HFF-Myc (cell line): ENCODE results near the gene UMAD1.

Experiments
- DNase-seq: peaks from one replicate; pipeline ENCODE4 v3.0.0-alpha.2; 2011; ENCODE audit warnings: low read depth; ENCODE audit errors: extremely low read depth
- H3K4me3 ChIP-seq: replicated peaks from 2 replicates; pipeline ENCODE4 v1.5.1; 2011; ENCODE audit warnings: low read depth, mild to moderate bottlenecking, control low read depth, low read length
- TF ChIP-seq, protein P1 (sequence below): IDR thresholded peaks from 2 replicates; pipeline ENCODE4 v1.5.1; 2012; ENCODE audit warnings: mild to moderate bottlenecking, low read depth, low read length, control low read depth; ENCODE audit errors: missing control alignments

UMAD1 gene

DNA sequence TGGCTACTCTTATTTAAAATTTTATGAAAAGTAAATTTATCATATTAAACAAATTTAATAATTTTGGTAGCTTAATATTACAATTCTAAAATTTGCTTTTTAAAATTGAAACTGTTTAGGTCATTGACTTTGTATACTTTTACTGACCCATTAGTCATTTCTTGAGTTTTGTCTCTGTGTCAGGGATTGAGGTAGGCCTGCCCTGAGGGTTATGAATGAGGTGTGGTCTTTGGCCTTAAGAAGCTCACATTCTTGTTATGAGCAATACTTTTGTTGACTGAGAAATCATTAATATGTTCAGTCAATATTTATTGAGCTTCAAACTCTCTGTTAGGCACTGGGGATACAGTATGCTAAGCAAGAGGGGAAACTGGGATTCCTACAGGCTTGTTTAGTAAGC, 124.9 kb downstream of the UMAD1 start:
- DNase-seq = no peak
- TF ChIP-seq, protein P1, sequence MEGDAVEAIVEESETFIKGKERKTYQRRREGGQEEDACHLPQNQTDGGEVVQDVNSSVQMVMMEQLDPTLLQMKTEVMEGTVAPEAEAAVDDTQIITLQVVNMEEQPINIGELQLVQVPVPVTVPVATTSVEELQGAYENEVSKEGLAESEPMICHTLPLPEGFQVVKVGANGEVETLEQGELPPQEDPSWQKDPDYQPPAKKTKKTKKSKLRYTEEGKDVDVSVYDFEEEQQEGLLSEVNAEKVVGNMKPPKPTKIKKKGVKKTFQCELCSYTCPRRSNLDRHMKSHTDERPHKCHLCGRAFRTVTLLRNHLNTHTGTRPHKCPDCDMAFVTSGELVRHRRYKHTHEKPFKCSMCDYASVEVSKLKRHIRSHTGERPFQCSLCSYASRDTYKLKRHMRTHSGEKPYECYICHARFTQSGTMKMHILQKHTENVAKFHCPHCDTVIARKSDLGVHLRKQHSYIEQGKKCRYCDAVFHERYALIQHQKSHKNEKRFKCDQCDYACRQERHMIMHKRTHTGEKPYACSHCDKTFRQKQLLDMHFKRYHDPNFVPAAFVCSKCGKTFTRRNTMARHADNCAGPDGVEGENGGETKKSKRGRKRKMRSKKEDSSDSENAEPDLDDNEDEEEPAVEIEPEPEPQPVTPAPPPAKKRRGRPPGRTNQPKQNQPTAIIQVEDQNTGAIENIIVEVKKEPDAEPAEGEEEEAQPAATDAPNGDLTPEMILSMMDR = no peak
- no peak overlapping the region for H3K4me3 ChIP-seq

DNA sequence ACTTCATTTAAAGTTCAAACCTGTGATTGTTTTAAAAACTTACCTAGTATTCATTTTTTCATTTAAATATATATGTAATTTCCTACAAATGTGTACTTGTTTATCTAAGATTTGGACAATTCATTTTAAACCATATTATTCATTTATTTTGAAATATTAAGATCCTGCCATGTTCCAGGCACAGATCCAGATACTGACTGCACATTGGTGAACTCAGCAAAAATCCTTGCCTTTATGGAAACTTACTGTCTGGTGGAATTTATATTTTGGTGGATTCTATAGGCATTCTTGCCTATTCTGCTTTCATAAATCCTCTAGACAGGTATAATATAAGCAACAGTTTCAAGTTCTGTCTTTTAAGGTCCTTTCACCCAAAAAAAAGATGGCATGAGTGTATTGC, 126.1 kb downstream of the UMAD1 start:
- TF ChIP-seq, protein P1 = no peak

GRCh38 chr7:7768977-7769709, 128.6 kb downstream of the UMAD1 start:
- H3K4me3 ChIP-seq = no peak overlapping the region
- TF ChIP-seq, protein P1 = no peak
- DNase-seq = no peak

More for the DNA sequence above, 126.1 kb downstream of the UMAD1 start:
- no peak for DNase-seq
- no peak overlapping the region for H3K4me3 ChIP-seq

- TF ChIP-seq, protein P1 = no peak
- H3K4me3 ChIP-seq = no peak overlapping the region
- DNase-seq = no peak
Measured at GRCh38 chr7:7769710-7770627, 129.4 kb downstream of the UMAD1 start.

DNA sequence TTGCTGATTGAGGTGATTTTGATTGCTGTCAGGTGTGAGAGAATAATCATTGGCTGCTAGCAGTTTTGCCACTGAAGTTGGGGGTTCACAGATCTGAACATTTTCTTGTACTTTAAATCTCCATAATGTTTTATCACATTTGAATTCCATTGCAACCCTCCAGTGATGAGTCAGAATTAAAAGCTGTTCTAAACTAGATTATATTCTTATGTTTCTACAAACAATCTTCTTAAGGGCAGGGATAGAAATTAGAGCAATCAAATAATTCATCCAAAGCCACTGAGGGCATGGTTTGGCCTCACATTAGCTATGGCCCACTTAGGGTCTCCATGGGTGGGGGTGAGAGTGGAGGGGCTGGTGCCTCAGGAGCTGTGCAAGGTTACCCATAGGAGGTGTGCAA, 130.9 kb downstream of the UMAD1 start:
- H3K4me3 ChIP-seq = no peak overlapping the region
- TF ChIP-seq, protein P1 = no peak
- no peak for DNase-seq

DNA sequence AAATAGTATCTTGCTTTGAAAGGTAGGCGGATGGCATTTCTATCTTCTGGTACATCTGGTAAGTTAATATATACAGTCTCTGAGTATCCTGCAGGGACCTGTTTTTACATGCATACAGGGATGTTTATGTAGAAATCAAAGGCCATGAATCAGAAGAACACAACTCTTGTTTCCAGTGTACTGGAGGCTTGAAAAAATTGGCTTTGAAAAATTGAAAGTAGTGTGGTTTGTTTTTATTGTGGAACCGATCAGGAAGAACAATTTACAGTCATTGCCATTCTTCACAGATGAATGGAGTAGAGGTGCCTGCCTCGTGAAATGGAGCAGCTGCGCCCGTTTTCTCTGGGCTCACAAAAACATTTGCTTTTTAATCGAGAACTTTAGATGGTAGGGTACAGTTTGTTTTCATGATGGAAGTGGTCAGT, 131.9 kb downstream of the UMAD1 start:
- TF ChIP-seq, protein P1 = no peak
- DNase-seq = no peak
- H3K4me3 ChIP-seq = no peak overlapping the region
